Mucosa of gallbladder (tissue), 1 donor: ENCODE measurements around the gene SETX. TPM values are rescaled to one million over a fixed set of nuclear protein-coding genes. Genes with fewer than 3 reads are reported as not detected.
A peak's percentile ranks its signal among the peaks of the same experiment; 100 is the strongest.
"Not testable (repeated sequence)": the region's sequence is repeated elsewhere in the genome, so short reads cannot be mapped to it uniquely, and the experiment has no call there.

Experiments
- DNase-seq: peaks from one replicate; pipeline ENCODE4 v3.0.0-alpha.2; 2020; ENCODE audit warnings: low spot score
- total RNA-seq: library from RNA; stranded (reverse); gene quantifications from one replicate; pipeline ENCODE4 v1.2.1, GENCODE V29; 2021
- donor health status: DM: no; HTN: no; CAD: no.

Gene SETX
- 43.1 TPM for total RNA-seq

- DNase-seq = peak; percentile 98
Measured at GRCh38 chr9:132354637-132355355, at the start of gene SETX. SETX (minus strand) TSS chr9:132354986; CDS start chr9:132349428, 5,558 bp downstream.

- no peak for DNase-seq
Measured at GRCh38 chr9:132404228-132404881, 49.6 kb upstream of the SETX start.

GRCh38 chr9:132401824-132402223 is 47.0 kb upstream of the SETX start:
- DNase-seq = no peak

- no peak for DNase-seq
Measured at GRCh38 chr9:132395560-132395959, 40.8 kb upstream of the SETX start.

GRCh38 chr9:132391449-132391848 is 36.7 kb upstream of the SETX start:
- no peak for DNase-seq

GRCh38 chr9:132390966-132391365 is 36.2 kb upstream of the SETX start:
- DNase-seq = no peak

GRCh38 chr9:132387133-132387532 is 32.3 kb upstream of the SETX start:
- DNase-seq = no peak

GRCh38 chr9:132384376-132384775 is 29.6 kb upstream of the SETX start:
- DNase-seq = no peak

GRCh38 chr9:132383462-132383883 is 28.7 kb upstream of the SETX start:
- DNase-seq = no peak

GRCh38 chr9:132381966-132382541 is 27.3 kb upstream of the SETX start:
- no peak for DNase-seq

- not testable (repeated sequence) for DNase-seq
Measured at GRCh38 chr9:132378416-132378815, 23.6 kb upstream of the SETX start.

GRCh38 chr9:132377769-132378168 is 23.0 kb upstream of the SETX start:
- DNase-seq = not testable (repeated sequence)

- DNase-seq = peak; percentile 49
Measured at GRCh38 chr9:132372177-132373095, 17.6 kb upstream of the SETX start.

GRCh38 chr9:132370592-132370991 is 15.8 kb upstream of the SETX start:
- no peak for DNase-seq

GRCh38 chr9:132369421-132369820 is 14.6 kb upstream of the SETX start:
- no peak for DNase-seq

GRCh38 chr9:132367613-132368313 is 13.0 kb upstream of the SETX start:
- DNase-seq = no peak

GRCh38 chr9:132366481-132366880 is 11.7 kb upstream of the SETX start:
- no peak for DNase-seq

- no peak for DNase-seq
Measured at GRCh38 chr9:132365986-132366385, 11.2 kb upstream of the SETX start.

- DNase-seq = no peak
Measured at GRCh38 chr9:132364068-132364467, 9.3 kb upstream of the SETX start.

- DNase-seq = no peak
Measured at GRCh38 chr9:132357764-132358163, 3.0 kb upstream of the SETX start.

GRCh38 chr9:132356324-132356924 is 1.6 kb upstream of the SETX start:
- DNase-seq = no peak
